Ectodermal cell (in vitro differentiated cells): ENCODE measurements around the gene UBE2J2.
A peak's percentile ranks its signal among the peaks of the same experiment; 100 is the strongest.

Experiments
- H3K27ac ChIP-seq: 2 replicates; pipeline ENCODE4 v1.7.0; 2013; ENCODE audit warnings: mild to moderate bottlenecking, low read depth, low read length; ENCODE audit not compliant: insufficient read depth, poor library complexity, severe bottlenecking
- H3K27me3 ChIP-seq: 2 replicates; pipeline ENCODE4 v1.7.0; 2013; ENCODE audit warnings: mild to moderate bottlenecking, low read length; ENCODE audit not compliant: insufficient read depth, control insufficient read depth, poor library complexity, severe bottlenecking
- H3K36me3 ChIP-seq: one replicate; pipeline ENCODE4 v1.7.0; 2013; ENCODE audit warnings: low read length; ENCODE audit not compliant: control insufficient read depth, insufficient read depth
- H3K4me1 ChIP-seq: one replicate; pipeline ENCODE4 v1.7.0; 2013; ENCODE audit warnings: low read length; ENCODE audit not compliant: control insufficient read depth, insufficient read depth
- H3K4me3 ChIP-seq: 2 replicates; pipeline ENCODE4 v1.7.0; 2013; ENCODE audit warnings: low read depth, low read length, control low read depth; ENCODE audit not compliant: insufficient read depth
- H3K9me3 ChIP-seq: 2 replicates; pipeline ENCODE4 v1.7.0; 2013; ENCODE audit warnings: mild to moderate bottlenecking, low read length, moderate library complexity; ENCODE audit not compliant: control insufficient read depth
- WGBS, 2 experiments: methylation state at CpG; one replicate each; pipeline ENCODE4 v1.1.7; 2013; ENCODE audit warnings: missing lambda C conversion rate in 2 of 2; 5-methylcytosine and 5-hydroxymethylcytosine counted together

The UBE2J2 gene

GRCh38 chr1:1207571-1207892 is 66.1 kb downstream of the UBE2J2 start:
- H3K4me1 ChIP-seq = peaks cover 8% of the 10 kb centered on the region
- WGBS, 2 experiments = 87 to 89% methylated on average over 11 of the region's 11 CpGs

GRCh38 chr1:1206966-1207531 is 66.6 kb downstream of the UBE2J2 start:
- Histone ChIP-seq H3K36me3 (no peaks in the 10 kb centered on the region), H3K4me1 (peaks cover 8% of the 10 kb centered on the region), H3K9me3 (no peaks in the 10 kb centered on the region), H3K27me3 (peaks cover 53% of the 10 kb centered on the region), H3K27ac (no peak overlapping the region), H3K4me3 (no peak overlapping the region)
- 81 to 83% methylated on average over 19 of the region's 19 CpGs for WGBS, 2 experiments

More at GRCh38 chr1:1207571-1207892, 66.1 kb downstream of the UBE2J2 start:
- Histone ChIP-seq H3K36me3 (no peaks in the 10 kb centered on the region), H3K9me3 (no peaks in the 10 kb centered on the region), H3K4me3 (no peak overlapping the region), H3K27ac (no peak overlapping the region), H3K27me3 (peaks cover 49% of the 10 kb centered on the region)

- peaks cover 8% of the 10 kb centered on the region for H3K4me1 ChIP-seq
- no peak within 1 kb of the TSS for H3K27ac ChIP-seq
- peaks cover 56% of the 10 kb centered on the region for H3K27me3 ChIP-seq
- H3K9me3 ChIP-seq = no peaks in the 10 kb centered on the region
- no peaks in the 10 kb centered on the region for H3K36me3 ChIP-seq
- peak within 1 kb of the TSS; percentile 23 for H3K4me3 ChIP-seq
- WGBS, 2 experiments = 10% methylated on average over 49 of the region's 49 CpGs
Measured at GRCh38 chr1:1206376-1206965, 67.2 kb downstream of the UBE2J2 start, which contains the start of gene TNFRSF18. Gene TNFRSF18, minus strand, starts transcription at chr1:1206592. Its CDS starts 21 bp downstream, at chr1:1206571.

GRCh38 chr1:1205769-1206375 is 67.8 kb downstream of the UBE2J2 start:
- Histone ChIP-seq H3K9me3 (no peaks in the 10 kb centered on the region), H3K4me3 (peak overlapping the region; percentile 23), H3K36me3 (no peaks in the 10 kb centered on the region), H3K4me1 (peaks cover 8% of the 10 kb centered on the region), H3K27ac (no peak overlapping the region), H3K27me3 (peaks cover 62% of the 10 kb centered on the region)
- 33% methylated on average over 31 of the region's 31 CpGs for WGBS, 2 experiments

- Histone ChIP-seq H3K27me3 (peaks cover 69% of the 10 kb centered on the region), H3K36me3 (no peaks in the 10 kb centered on the region), H3K9me3 (no peaks in the 10 kb centered on the region), H3K4me1 (peaks cover 8% of the 10 kb centered on the region), H3K27ac (no peak overlapping the region), H3K4me3 (no peak overlapping the region)
- WGBS, 2 experiments = 88 to 90% methylated on average over 19 of the region's 19 CpGs
Measured at GRCh38 chr1:1204998-1205768, 68.5 kb downstream of the UBE2J2 start.

GRCh38 chr1:1204425-1204920 is 69.2 kb downstream of the UBE2J2 start:
- no peak overlapping the region for H3K27ac ChIP-seq
- H3K27me3 ChIP-seq = peaks cover 70% of the 10 kb centered on the region
- WGBS, 2 experiments = 91 to 93% methylated on average over 8 of the region's 8 CpGs
- H3K4me1 ChIP-seq = peaks cover 8% of the 10 kb centered on the region
- H3K36me3 ChIP-seq = no peaks in the 10 kb centered on the region
- no peaks in the 10 kb centered on the region for H3K9me3 ChIP-seq
- no peak overlapping the region for H3K4me3 ChIP-seq
